Measurements from ENCODE around the gene TMEM161A. TPM values are rescaled to one million over a fixed set of nuclear protein-coding genes. Genes with fewer than 3 reads are reported as not detected.

TMEM161A gene
- total and polyA plus RNA-seq, 2 of the 13 experiments (the other 11 are each of a cell fraction or from before 2014, with no cell fraction given), result 25.9 to 31.4 TPM

GRCh38 chr19:19098703-19099632 lies 39.3 kb downstream of the TMEM161A start (continued):
- TF ChIP-seq ZNF101 (CRISPR knock-in tag; IDR thresholded peaks at IDR 0.05; ENCODE audit: borderline replicate concordance, low read depth), result no peak
- TF ChIP-seq ZEB1 (IDR thresholded peaks at IDR 0.05; ENCODE audit: insufficient replicate concordance, low read depth), result peak; percentile 28
- TF ChIP-seq FOSL1 (CRISPR knock-in tag; IDR thresholded peaks at IDR 0.05; ENCODE audit: borderline replicate concordance), result no peak
- TF ChIP-seq ZNF513 (CRISPR knock-in tag; conservative IDR thresholded peaks at IDR 0.05), result no peak
- TF ChIP-seq TEAD3 (CRISPR knock-in tag; optimal IDR thresholded peaks at IDR 0.05; ENCODE audit: borderline replicate concordance), result peak; percentile 30
- TF ChIP-seq HIVEP1 (CRISPR knock-in tag; IDR thresholded peaks at IDR 0.05), result peak; percentile 46
- TF ChIP-seq JUN (CRISPR knock-in tag; IDR thresholded peaks at IDR 0.05), result peak; percentile 43; the same call in 1 of the 2 replicates
- 0 out of 2 replicates have a peak, but pooled peaks have one; percentile 36 for TF ChIP-seq SIN3B (IDR thresholded peaks at IDR 0.05; ENCODE audit: low read length)
- TF ChIP-seq HNF4G (IDR thresholded peaks at IDR 0.05; ENCODE audit: borderline replicate concordance, low read depth, low read length), result peak; percentile 70; the same call in 1 of the 2 replicates
- TF ChIP-seq HNF4G (CRISPR knock-in tag; IDR thresholded peaks at IDR 0.05; ENCODE audit: borderline replicate concordance, low read depth), result 0 out of 2 replicates have a peak, but pooled peaks have one; percentile 12
- TF ChIP-seq TP53 (CRISPR knock-in tag; conservative IDR thresholded peaks at IDR 0.05), result peak; percentile 68; the same call in 1 of the 2 replicates
- TF ChIP-seq RARG (CRISPR knock-in tag; IDR thresholded peaks at IDR 0.05; ENCODE audit: low read depth), result no peak
- no peak for TF ChIP-seq HHEX (CRISPR knock-in tag; IDR thresholded peaks at IDR 0.05)
- no peak for TF ChIP-seq ZNF703 (CRISPR knock-in tag; IDR thresholded peaks at IDR 0.05; ENCODE audit: borderline replicate concordance)
- peak; percentile 61; the same call in 1 of the 2 replicates for TF ChIP-seq ARID4A (CRISPR knock-in tag; IDR thresholded peaks at IDR 0.05; ENCODE audit: borderline replicate concordance)
- TF ChIP-seq IRX3 (CRISPR knock-in tag; IDR thresholded peaks at IDR 0.05; ENCODE audit: borderline replicate concordance, low read depth), result no peak; the same call in 1 of the 2 replicates
- TF ChIP-seq SNRNP70 (IDR thresholded peaks at IDR 0.05; ENCODE audit: low read depth, low read length), result no peak
- TF ChIP-seq ZNF619 (CRISPR knock-in tag; IDR thresholded peaks at IDR 0.05), result no peak
- TF ChIP-seq RARA (CRISPR knock-in tag; IDR thresholded peaks at IDR 0.05), result peak; percentile 86
- 0 out of 2 replicates have a peak, but pooled peaks have one; percentile 23 for TF ChIP-seq ZNF543 (CRISPR knock-in tag; IDR thresholded peaks at IDR 0.05)
- TF ChIP-seq PRPF4 (IDR thresholded peaks at IDR 0.05; ENCODE audit: low read depth, low read length, poor library complexity, severe bottlenecking), result no peak
- no peak; the same call in 1 of the 2 replicates for TF ChIP-seq ZFP1 (CRISPR knock-in tag; IDR thresholded peaks at IDR 0.05)
- no peak for TF ChIP-seq KLF13 (CRISPR knock-in tag; IDR thresholded peaks at IDR 0.05)
- no peak; the same call in 1 of the 2 replicates for TF ChIP-seq ZSCAN22 (CRISPR knock-in tag; IDR thresholded peaks at IDR 0.05)
- peak; percentile 61; the same call in 1 of the 2 replicates for TF ChIP-seq CHD4 (IDR thresholded peaks at IDR 0.05; ENCODE audit: borderline replicate concordance, low read length)
- TF ChIP-seq SAP130 (CRISPR knock-in tag; IDR thresholded peaks at IDR 0.05; ENCODE audit: low read depth), result peak; percentile 72
